HepG2 (cell line): ENCODE results near the gene MYLK2. TPM values are rescaled to one million over a fixed set of nuclear protein-coding genes. Genes with fewer than 3 reads are reported as not detected.

Experiments
- ATAC-seq: fragments of 200-7000 bp; cut with Tn5 transposase; 3 replicates; pipeline ENCODE4 v1.9.1; 2020; ENCODE audit warnings: mild to moderate bottlenecking, moderate library complexity
- BruUV-seq: library from RNA; stranded (reverse); fragments of 400-500 nt; replicated peaks from 2 replicates; lab custom pipeline; 2021; lab: Mats Ljungman, UMichigan
- CTCF ChIA-PET: fragments of 300-600 bp; formaldehyde crosslinking; extraction: SDS; loops from one replicate; lab custom pipeline; 2021; ENCODE audit warnings: low total read pairs, inconsistent platforms, low intra/inter-chr PET ratio; lab: Yijun Ruan, JAX
- POLR2A ChIA-PET: fragments of 350-600 bp; sonication (Branson Sonifier 250); formaldehyde crosslinking; loops from one replicate; lab custom pipeline; 2020; ENCODE audit warnings: antibody characterized with exemption, inconsistent platforms; lab: Yijun Ruan, JAX
- DNase-seq: peaks from one replicate; pipeline ENCODE4 v3.0.0-alpha.2; 2015; ENCODE audit warnings: low spot score
- FAIRE-seq: peaks from 3 replicates; lab custom pipeline; 2011; peaks lifted over from hg19 to GRCh38; lab: Jason Lieb, UNC
- H2AFZ ChIP-seq: one replicate; pipeline ENCODE4 v1.6.1; 2011; ENCODE audit warnings: low read length, inconsistent platforms
- H3K27ac ChIP-seq: fragments of 300-600 bp; 3 replicates; pipeline ENCODE4 v1.8.0; 2011; ENCODE audit warnings: mixed run types, mild to moderate bottlenecking, mixed read lengths, low read length, inconsistent platforms; ENCODE audit not compliant: insufficient read depth; ENCODE audit errors: extremely low read length
- H3K27me3 ChIP-seq, 2 experiments: fragments of 200-600 bp in 1 of 2; 2 replicates in 1 of 2; 3 replicates in 1 of 2; pipeline versions ENCODE4 v1.6.0 to v1.8.0; 2011; ENCODE audit warnings: low read length in 2 of 2, mild to moderate bottlenecking in 2 of 2, moderate library complexity in 2 of 2, inconsistent platforms in 1 of 2; ENCODE audit not compliant: insufficient read depth in 2 of 2, control insufficient read depth in 1 of 2
- H3K36me3 ChIP-seq, 2 experiments: fragments of 200-600 bp in 1 of 2; replicated peaks in 1 of 2; 2 replicates in 1 of 2; 3 replicates in 1 of 2; pipeline versions ENCODE4 v1.5.1 to v1.8.0; 2011; ENCODE audit warnings: low read length in 2 of 2, inconsistent platforms in 1 of 2; ENCODE audit not compliant: insufficient read depth in 2 of 2, control insufficient read depth in 1 of 2
- H3K4me1 ChIP-seq: 2 replicates; pipeline ENCODE4 v1.5.1; 2012; ENCODE audit warnings: low read length, inconsistent platforms; ENCODE audit not compliant: insufficient read depth
- H3K4me2 ChIP-seq: 2 replicates; pipeline ENCODE4 v1.6.0; 2011; ENCODE audit warnings: low read depth, low read length, inconsistent platforms
- H3K4me3 ChIP-seq, 3 experiments: fragments of 200-600 bp in 1 of 3; sonication (generic), shearing (Covaris generic) in 1 of 3; replicated peaks in 1 of 3; 2 replicates each; pipeline ENCODE4 v1.5.1; 2011 to 2016; ENCODE audit warnings: low read length in 3 of 3, inconsistent platforms in 2 of 3, low read depth in 2 of 3, mild to moderate bottlenecking in 2 of 3, control low read depth in 1 of 3, mixed read lengths in 1 of 3; ENCODE audit not compliant: insufficient read depth in 1 of 3
- H3K79me2 ChIP-seq: one replicate; pipeline ENCODE4 v1.6.1; 2011; ENCODE audit warnings: low read length, inconsistent platforms; ENCODE audit not compliant: insufficient read depth
- H3K9ac ChIP-seq: 2 replicates; pipeline ENCODE4 v1.6.0; 2011; ENCODE audit warnings: mild to moderate bottlenecking, low read depth, low read length, inconsistent platforms; ENCODE audit not compliant: insufficient read depth
- H3K9me3 ChIP-seq: 2 replicates; pipeline ENCODE4 v1.5.1; 2012; ENCODE audit warnings: mild to moderate bottlenecking, low read length
- H4K20me1 ChIP-seq: 2 replicates; pipeline ENCODE4 v1.6.0; 2011; ENCODE audit warnings: inconsistent platforms, mild to moderate bottlenecking, low read length, moderate library complexity; ENCODE audit not compliant: insufficient read depth
- BORCS8-MEF2B ChIP-seq: sonication (generic); formaldehyde crosslinking; IDR thresholded peaks from 2 replicates; pipeline ENCODE4 v1.8.0; 2022; ENCODE audit warnings: mild to moderate bottlenecking, missing genetic modification reagents
- CREB1 ChIP-seq, 2 experiments: fragments of 450-650 bp in 1 of 2; IDR thresholded peaks; 2 replicates each; pipeline ENCODE4 v1.6.1; 2016 to 2017; ENCODE audit warnings: control low read depth in 1 of 2, mild to moderate bottlenecking in 1 of 2, missing compliant biosample characterization in 1 of 2, missing genetic modification characterization in 1 of 2
- ELK4 ChIP-seq: sonication (generic); formaldehyde crosslinking; IDR thresholded peaks from 2 replicates; pipeline ENCODE4 v1.9.0; 2021; ENCODE audit warnings: missing genetic modification reagents, borderline replicate concordance
- FOSL2 ChIP-seq: sonication (generic); formaldehyde crosslinking; IDR thresholded peaks from 2 replicates; pipeline ENCODE4 v1.4.0; 2020; ENCODE audit warnings: missing genetic modification reagents
- IRF2 ChIP-seq: IDR thresholded peaks from 2 replicates; pipeline ENCODE4 v1.6.1; 2018; ENCODE audit warnings: missing genetic modification reagents, missing compliant biosample characterization
- JUNB ChIP-seq: sonication (generic); formaldehyde crosslinking; IDR thresholded peaks from 2 replicates; pipeline ENCODE4 v1.8.0; 2022; ENCODE audit warnings: missing genetic modification reagents, mild to moderate bottlenecking, borderline replicate concordance
- MIER3 ChIP-seq: IDR thresholded peaks from 2 replicates; pipeline ENCODE4 v1.6.1; 2016; ENCODE audit warnings: missing compliant biosample characterization, borderline replicate concordance
- NFRKB ChIP-seq: fragments of 450-650 bp; IDR thresholded peaks from 2 replicates; pipeline ENCODE4 v1.6.1; 2017
- RBAK ChIP-seq: sonication (generic); formaldehyde crosslinking; IDR thresholded peaks from 2 replicates; pipeline ENCODE4 v1.5.1; 2020; ENCODE audit warnings: mild to moderate bottlenecking, missing genetic modification reagents
- TEF ChIP-seq: sonication (generic); formaldehyde crosslinking; IDR thresholded peaks from 2 replicates; pipeline ENCODE4 v1.5.0; 2020; ENCODE audit warnings: missing genetic modification reagents
- ZIK1 ChIP-seq: sonication (generic); formaldehyde crosslinking; IDR thresholded peaks from 2 replicates; pipeline ENCODE4 v1.5.0; 2020; ENCODE audit warnings: mild to moderate bottlenecking, low read depth, missing genetic modification reagents, borderline replicate concordance
- ZMYM2 ChIP-seq: sonication (generic); formaldehyde crosslinking; IDR thresholded peaks from 2 replicates; pipeline ENCODE4 v1.8.0; 2022; ENCODE audit warnings: mild to moderate bottlenecking, missing genetic modification reagents
- ZNF260 ChIP-seq: sonication (generic); formaldehyde crosslinking; IDR thresholded peaks from 2 replicates; pipeline ENCODE4 v1.4.0; 2020; ENCODE audit warnings: missing genetic modification reagents, low read depth, mild to moderate bottlenecking, borderline replicate concordance
- ZNF263 ChIP-seq: sonication (generic); formaldehyde crosslinking; IDR thresholded peaks from 2 replicates; pipeline ENCODE4 v1.4.0; 2020; ENCODE audit warnings: missing genetic modification reagents
- ZNF704 ChIP-seq: sonication (generic); formaldehyde crosslinking; IDR thresholded peaks from 2 replicates; pipeline ENCODE4 v1.8.1; 2023; ENCODE audit warnings: mild to moderate bottlenecking, inconsistent platforms, moderate library complexity, missing genetic modification reagents, borderline replicate concordance
- ZNF879 ChIP-seq: sonication (generic); formaldehyde crosslinking; IDR thresholded peaks from 2 replicates; pipeline ENCODE4 v1.8.1; 2023; ENCODE audit warnings: missing genetic modification reagents
- WGBS: methylation state at CpG from one replicate; pipeline ENCODE4 v1.1.6; 2017; ENCODE audit warnings: low lambda C conversion rate; 5-methylcytosine and 5-hydroxymethylcytosine counted together
- in situ Hi-C: cut with HindIII; loops from 2 replicates; pipeline ENCODE4 v1.10.0; 2017; ENCODE audit warnings: low pct_unique_long_range_greater_than_20kb; ENCODE audit not compliant: extremely low pct_ligation_motif_present
- intact Hi-C: fragments of 100-400 bp; cut with micrococcal nuclease; formaldehyde crosslinking; loops from one replicate; pipeline ENCODE4 v1.10.0; 2022; ENCODE audit not compliant: unreplicated experiment
- polyA plus RNA-seq, 8 experiments: library from polyadenylated mRNA; depleted of rRNA in 3 of 8; stranded (reverse) in 7 of 8; unstranded in 1 of 8; fragments of >200 nt; fragmentation: Illumina TruSeq in 4 of 8; extraction: Trizol in 4 of 8; gene quantifications; 2 replicates each; pipeline versions ENCODE4 v1.2.1 to v1.2.3, GENCODE V29; 2011 to 2016; ENCODE audit warnings: low read depth in 4 of 8, missing spikeins in 1 of 8, mixed read lengths in 1 of 8; ENCODE audit not compliant: insufficient read depth in 1 of 8
- total RNA-seq, 5 experiments: library from RNA; depleted of rRNA; stranded (reverse); fragments of >200 nt; fragmentation: Illumina TruSeq; extraction: Trizol; gene quantifications; 2 replicates each; pipeline ENCODE4 v1.2.3, GENCODE V29; 2016; ENCODE audit warnings: low read depth in 1 of 5

The MYLK2 gene
- total and polyA plus RNA-seq, 2 of the 13 experiments (the other 11 are each of a cell fraction or from before 2014, with no cell fraction given), result 0.27 TPM; not detected in 1

- H3K4me1 ChIP-seq, result peaks cover 39% of the 10 kb centered on the region
- DNase-seq (no peak), ATAC-seq (no peak), FAIRE-seq (no peak)
- H3K9me3 ChIP-seq, result no peaks in the 10 kb centered on the region
- no peak overlapping the region for H3K9ac ChIP-seq
- intact Hi-C loops (no loop called here), in situ Hi-C loops (no loop called here)
- H3K27me3 ChIP-seq, result peaks cover 11 to 28% of the 10 kb centered on the region in 2 experiments; a peak in 4 of 5 replicates
- no peak overlapping the region for H2AFZ ChIP-seq
- no TSS peak for BruUV-seq
- 24% methylated on average over 3 of the region's 3 CpGs for WGBS
- ChIA-PET CTCF (no interaction called here), POLR2A (no interaction called here)
- no peak overlapping the region for H3K4me2 ChIP-seq
- no peaks in the 10 kb centered on the region for H4K20me1 ChIP-seq
- no peak overlapping the region for H3K27ac ChIP-seq
- no peak overlapping the region for H3K4me3 ChIP-seq
- no peaks in the 10 kb centered on the region for H3K79me2 ChIP-seq
- TF ChIP-seq FOSL2 (CRISPR knock-in tag) (0 out of 2 replicates have a peak, but pooled peaks have one; percentile 16), BORCS8-MEF2B (CRISPR knock-in tag) (no peak), ZNF263 (CRISPR knock-in tag) (peak; percentile 50; the same call in 1 of the 2 replicates), ZIK1 (CRISPR knock-in tag) (no peak), ZNF879 (CRISPR knock-in tag) (no peak)
- no peaks in the 10 kb centered on the region for H3K36me3 ChIP-seq
These were observed 18.8 kb downstream of the MYLK2 start for GRCh38 chr20:31837896-31838397.

GRCh38 chr20:31838646-31839292 is 19.6 kb downstream of the MYLK2 start:
- DNase-seq, result no peak
- no peak for TF ChIP-seq IRF2 (CRISPR knock-in tag)
- TF ChIP-seq TEF (CRISPR knock-in tag), result no peak
- no peak for TF ChIP-seq RBAK (CRISPR knock-in tag)
- TF ChIP-seq JUNB, result no peak
- TF ChIP-seq ZMYM2 (CRISPR knock-in tag), result no peak
- no peak for TF ChIP-seq ZNF704
- no peak for TF ChIP-seq CREB1 (IDR thresholded peaks at IDR 0.05)
- no peak for TF ChIP-seq CREB1 (CRISPR knock-in tag; IDR thresholded peaks at IDR 0.05)
- no peak for TF ChIP-seq ZNF260
- TF ChIP-seq ELK4 (CRISPR knock-in tag), result no peak
- TF ChIP-seq MIER3 (CRISPR knock-in tag), result no peak
- no peak for TF ChIP-seq NFRKB

More at GRCh38 chr20:31838646-31839292, 19.6 kb downstream of the MYLK2 start:
- ATAC-seq (no peak), FAIRE-seq (no peak)
- Histone ChIP-seq H3K9me3 (no peaks in the 10 kb centered on the region), H2AFZ (no peak overlapping the region), H4K20me1 (no peaks in the 10 kb centered on the region), H3K27ac (no peak overlapping the region), H3K36me3 (no peaks in the 10 kb centered on the region), H3K4me1 (peaks cover 31% of the 10 kb centered on the region), H3K4me2 (no peak overlapping the region), H3K9ac (no peak overlapping the region), H3K4me3 (no peak overlapping the region), H3K79me2 (no peaks in the 10 kb centered on the region), H3K27me3 (peaks cover 11 to 36% of the 10 kb centered on the region in 2 experiments; a peak in 4 of 5 replicates)
- intact Hi-C loops, result no loop called here
- 19% methylated on average over 9 of the region's 9 CpGs for WGBS
- CTCF ChIA-PET, result no interaction called here
- no TSS peak for BruUV-seq
- in situ Hi-C loops, result no loop called here
- POLR2A ChIA-PET, result no interaction called here
